SK-N-MC (cell line): ENCODE data around the gene NR2F1-AS1.

Experiments used
- EZH2 ChIP-seq: fragments of 200-600 bp; sonication (generic); IDR thresholded peaks from one replicate; pipeline ENCODE4 v1.6.1; 2017; ENCODE audit warnings: antibody characterized with exemption
- FOXP2 ChIP-seq: optimal IDR thresholded peaks from 2 replicates; pipeline ENCODE3; 2011; ENCODE audit warnings: mild to moderate bottlenecking, moderate library complexity; ENCODE audit not compliant: insufficient read depth; ENCODE audit errors: extremely low read length, control extremely low read depth
- POLR2AphosphoS5 ChIP-seq: IDR thresholded peaks from 2 replicates; pipeline ENCODE4 v1.6.1; 2012; ENCODE audit warnings: mild to moderate bottlenecking, low read depth, low read length, borderline replicate concordance

GRCh38 chr5:93623153-93623552, 42.1 kb upstream of the NR2F1-AS1 start:
- TF ChIP-seq POLR2AphosphoS5 (no peak), EZH2 (no peak), FOXP2 (no peak)
